ENCODE results near the gene UBE2Q2.
"Not testable (repeated sequence)": the region's sequence is repeated elsewhere in the genome, so short reads cannot be mapped to it uniquely, and the experiment has no call there.

UBE2Q2 gene

DNA sequence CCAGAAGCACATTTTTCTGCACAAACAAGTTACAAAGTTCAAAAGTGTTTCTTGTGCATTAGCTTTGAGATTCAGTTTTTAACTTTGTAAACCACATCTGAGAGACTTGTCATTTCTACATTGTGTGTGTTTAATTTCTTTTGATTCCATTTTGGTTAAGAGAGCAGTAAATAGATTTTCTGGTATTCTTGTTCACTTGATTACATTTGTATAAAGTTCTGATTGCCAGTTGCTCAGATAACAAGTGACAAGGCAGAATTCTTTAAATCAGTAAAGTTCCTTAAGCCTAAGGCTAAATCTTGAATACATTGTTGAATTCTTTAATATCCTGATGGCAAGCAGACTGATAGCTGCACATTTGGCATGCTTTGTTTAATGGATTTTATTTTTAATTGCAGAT, 57.3 kb downstream of the UBE2Q2 start:
- Histone ChIP-seq H3K4me2 (no peak overlapping the region), H3K9ac (no peak overlapping the region), H3K36me3 (ENCODE audit: insufficient read depth) (no peaks in the 10 kb centered on the region), H3K4me3 (IDR thresholded peaks at IDR 0.05; ENCODE audit: insufficient read depth, low read depth, low read length) (no peak overlapping the region), H3K27ac (no peak overlapping the region), H3K4me1 (ENCODE audit: low read depth, poor library complexity, severe bottlenecking) (peaks cover 7% of the 10 kb centered on the region), H4K20me1 (ENCODE audit: insufficient read depth) (no peaks in the 10 kb centered on the region), H3K79me2 (ENCODE audit: insufficient read depth, low read depth) (peaks cover 7% of the 10 kb centered on the region; the same call in 1 of the 2 replicates), H3K27me3 (ENCODE audit: insufficient read depth, low read depth) (no peaks in the 10 kb centered on the region), H2AFZ (ENCODE audit: low read depth) (no peak overlapping the region)
- TF ChIP-seq, protein P1, sequence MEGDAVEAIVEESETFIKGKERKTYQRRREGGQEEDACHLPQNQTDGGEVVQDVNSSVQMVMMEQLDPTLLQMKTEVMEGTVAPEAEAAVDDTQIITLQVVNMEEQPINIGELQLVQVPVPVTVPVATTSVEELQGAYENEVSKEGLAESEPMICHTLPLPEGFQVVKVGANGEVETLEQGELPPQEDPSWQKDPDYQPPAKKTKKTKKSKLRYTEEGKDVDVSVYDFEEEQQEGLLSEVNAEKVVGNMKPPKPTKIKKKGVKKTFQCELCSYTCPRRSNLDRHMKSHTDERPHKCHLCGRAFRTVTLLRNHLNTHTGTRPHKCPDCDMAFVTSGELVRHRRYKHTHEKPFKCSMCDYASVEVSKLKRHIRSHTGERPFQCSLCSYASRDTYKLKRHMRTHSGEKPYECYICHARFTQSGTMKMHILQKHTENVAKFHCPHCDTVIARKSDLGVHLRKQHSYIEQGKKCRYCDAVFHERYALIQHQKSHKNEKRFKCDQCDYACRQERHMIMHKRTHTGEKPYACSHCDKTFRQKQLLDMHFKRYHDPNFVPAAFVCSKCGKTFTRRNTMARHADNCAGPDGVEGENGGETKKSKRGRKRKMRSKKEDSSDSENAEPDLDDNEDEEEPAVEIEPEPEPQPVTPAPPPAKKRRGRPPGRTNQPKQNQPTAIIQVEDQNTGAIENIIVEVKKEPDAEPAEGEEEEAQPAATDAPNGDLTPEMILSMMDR (conservative IDR thresholded peaks at IDR 0.05; ENCODE audit: low read depth, low read length), result no peak

DNA sequence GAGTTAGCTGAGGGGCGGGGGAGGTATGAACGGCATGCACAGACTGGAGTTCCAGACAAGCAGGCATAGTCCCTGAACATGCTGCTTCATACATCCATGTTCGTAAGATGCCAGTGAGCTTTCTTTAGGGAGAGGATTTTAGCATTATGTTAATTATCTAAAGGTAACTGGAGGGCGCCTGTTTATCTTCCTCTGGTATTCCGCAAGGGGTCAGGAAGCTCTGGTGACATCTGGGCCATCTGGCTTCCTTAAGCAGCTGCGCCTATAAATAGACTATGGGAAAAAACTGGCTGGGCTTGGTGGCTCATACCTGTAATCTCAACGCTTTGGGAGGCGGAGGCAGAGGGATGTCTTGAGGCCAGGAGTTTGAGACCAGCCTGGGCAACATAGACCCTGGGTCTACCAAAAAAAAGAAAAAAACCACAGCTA, 58.9 kb downstream of the UBE2Q2 start:
- Histone ChIP-seq H2AFZ (ENCODE audit: low read depth) (no peak overlapping the region), H3K79me2 (ENCODE audit: insufficient read depth, low read depth) (peaks cover 14% of the 10 kb centered on the region; the same call in 1 of the 2 replicates), H3K4me1 (ENCODE audit: low read depth, poor library complexity, severe bottlenecking) (peaks cover 14% of the 10 kb centered on the region), H3K9ac (no peak overlapping the region), H3K4me3 (IDR thresholded peaks at IDR 0.05; ENCODE audit: insufficient read depth, low read depth, low read length) (no peak overlapping the region), H3K4me2 (no peak overlapping the region), H4K20me1 (ENCODE audit: insufficient read depth) (no peaks in the 10 kb centered on the region), H3K36me3 (ENCODE audit: insufficient read depth) (no peaks in the 10 kb centered on the region), H3K27me3 (ENCODE audit: insufficient read depth, low read depth) (no peaks in the 10 kb centered on the region), H3K27ac (no peak overlapping the region)
- TF ChIP-seq, protein P1 (conservative IDR thresholded peaks at IDR 0.05; ENCODE audit: low read depth, low read length), result no peak

DNA sequence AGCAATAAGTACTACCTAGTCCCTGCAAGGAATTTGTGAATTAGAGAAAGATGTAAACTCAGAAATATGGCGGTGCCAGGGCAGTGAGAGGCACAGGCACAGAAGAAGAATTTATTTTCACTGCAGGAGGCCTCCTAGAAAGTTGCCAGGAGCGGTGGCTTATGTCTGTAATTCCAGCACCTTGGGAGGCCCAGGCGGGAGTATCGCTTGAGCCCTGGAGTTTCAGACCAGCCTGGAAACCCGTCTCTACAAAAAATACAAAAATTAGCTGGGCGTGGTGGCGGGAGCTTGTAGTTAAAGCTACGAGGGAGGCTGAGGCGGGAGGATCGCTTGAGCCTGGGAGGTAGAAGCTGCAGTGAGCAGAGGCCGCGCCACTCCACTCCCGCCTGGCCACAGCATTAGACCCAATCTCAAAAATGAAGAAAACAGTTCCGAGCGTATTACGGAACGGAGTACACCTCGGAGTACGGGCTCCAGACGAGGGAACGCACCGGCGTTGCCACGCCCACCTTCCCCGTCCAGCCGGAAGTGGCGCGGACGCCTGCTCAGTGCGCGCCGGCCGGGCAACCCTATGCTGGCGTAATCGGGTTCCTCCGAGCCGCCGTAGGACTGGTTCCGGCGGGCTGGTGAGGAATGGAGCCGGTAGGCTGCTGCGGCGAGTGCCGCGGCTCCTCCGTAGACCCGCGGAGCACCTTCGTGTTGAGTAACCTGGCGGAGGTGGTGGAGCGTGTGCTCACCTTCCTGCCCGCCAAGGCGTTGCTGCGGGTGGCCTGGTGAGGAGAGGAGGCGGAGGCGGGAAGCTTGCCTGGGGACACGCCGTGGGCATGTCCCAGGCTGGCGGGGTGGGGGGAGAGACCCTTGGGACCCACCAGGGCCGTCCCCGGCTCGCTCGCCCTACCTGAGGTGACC, 60.3 kb downstream of the UBE2Q2 start, which contains the start of gene FBXO22:
FBXO22 (plus strand) TSS at position 548 of the 909 bp plus-strand sequence; CDS start at position 634, 86 bp downstream.
- Histone ChIP-seq H2AFZ (ENCODE audit: low read depth) (peak within 1 kb of the TSS; percentile 70), H3K4me2 (peak within 1 kb of the TSS; percentile 45), H4K20me1 (ENCODE audit: insufficient read depth) (no peaks in the 10 kb centered on the region), H3K79me2 (ENCODE audit: insufficient read depth, low read depth) (peaks cover 15% of the 10 kb centered on the region; the same call in 1 of the 2 replicates), H3K27ac (peak within 1 kb of the TSS; percentile 71), H3K9ac (peak within 1 kb of the TSS; percentile 67), H3K36me3 (ENCODE audit: insufficient read depth) (no peaks in the 10 kb centered on the region), H3K4me1 (ENCODE audit: low read depth, poor library complexity, severe bottlenecking) (peaks cover 14% of the 10 kb centered on the region), H3K4me3 (IDR thresholded peaks at IDR 0.05; ENCODE audit: insufficient read depth, low read depth, low read length) (no peak within 1 kb of the TSS), H3K27me3 (ENCODE audit: insufficient read depth, low read depth) (no peaks in the 10 kb centered on the region)
- TF ChIP-seq, protein P1 (conservative IDR thresholded peaks at IDR 0.05; ENCODE audit: low read depth, low read length), result no peak

DNA sequence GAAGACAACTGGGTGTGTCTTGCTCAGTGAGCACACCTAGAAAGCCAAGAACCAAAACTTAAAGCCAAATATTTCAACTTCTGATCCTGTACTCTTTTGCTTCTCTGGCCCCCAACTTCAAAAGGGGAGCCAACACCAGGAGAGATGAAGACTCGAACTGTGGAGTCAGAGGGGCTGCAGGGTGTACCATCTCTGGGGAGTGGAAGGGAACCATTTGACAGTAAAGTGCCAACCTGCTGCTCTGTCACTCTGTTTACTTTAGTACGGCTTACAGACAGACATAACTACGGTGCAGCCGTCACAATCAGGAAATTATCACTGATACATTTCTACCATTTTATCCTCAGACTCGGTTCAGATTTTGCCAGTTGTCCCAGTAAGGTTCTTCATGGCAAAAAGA, 62.0 kb downstream of the UBE2Q2 start:
- Histone ChIP-seq H3K4me2 (peak overlapping the region; percentile 45; the same call in 1 of the 2 replicates), H4K20me1 (ENCODE audit: insufficient read depth) (no peaks in the 10 kb centered on the region), H3K27ac (no peak overlapping the region), H3K9ac (no peak overlapping the region), H3K36me3 (ENCODE audit: insufficient read depth) (no peaks in the 10 kb centered on the region), H3K4me3 (IDR thresholded peaks at IDR 0.05; ENCODE audit: insufficient read depth, low read depth, low read length) (no peak overlapping the region), H3K4me1 (ENCODE audit: low read depth, poor library complexity, severe bottlenecking) (peaks cover 14% of the 10 kb centered on the region), H2AFZ (ENCODE audit: low read depth) (no peak overlapping the region), H3K79me2 (ENCODE audit: insufficient read depth, low read depth) (peaks cover 15% of the 10 kb centered on the region; the same call in 1 of the 2 replicates), H3K27me3 (ENCODE audit: insufficient read depth, low read depth) (no peaks in the 10 kb centered on the region)
- TF ChIP-seq, protein P1 (conservative IDR thresholded peaks at IDR 0.05; ENCODE audit: low read depth, low read length), result no peak

DNA sequence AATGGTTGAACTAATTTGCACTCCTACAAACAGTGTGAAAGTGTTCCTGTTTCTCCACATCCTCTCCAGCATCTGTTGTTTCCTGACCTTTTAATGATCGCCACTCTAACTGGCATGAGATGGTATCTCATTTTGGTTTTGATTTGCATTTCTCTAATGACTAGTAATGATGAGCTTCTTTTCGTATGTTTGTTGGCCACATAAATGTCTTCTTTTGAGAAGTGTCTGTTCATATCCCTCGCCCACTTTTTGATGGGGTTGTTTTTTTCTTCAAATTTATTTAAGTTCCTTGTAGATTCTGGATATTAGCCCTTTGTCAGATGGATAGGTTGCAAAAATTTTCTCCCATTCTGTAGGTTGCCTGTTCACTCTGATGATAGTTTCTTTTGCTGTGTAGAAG, 67.1 kb downstream of the UBE2Q2 start:
- not testable (repeated sequence) for H3K4me2 ChIP-seq; H3K27me3 ChIP-seq (ENCODE audit: insufficient read depth, low read depth); H2AFZ ChIP-seq (ENCODE audit: low read depth); H3K9ac ChIP-seq; H3K36me3 ChIP-seq (ENCODE audit: insufficient read depth); H3K4me3 ChIP-seq (IDR thresholded peaks at IDR 0.05; ENCODE audit: insufficient read depth, low read depth, low read length); H4K20me1 ChIP-seq (ENCODE audit: insufficient read depth); H3K27ac ChIP-seq; H3K4me1 ChIP-seq (ENCODE audit: low read depth, poor library complexity, severe bottlenecking)
- H3K79me2 ChIP-seq (ENCODE audit: insufficient read depth, low read depth), result peaks cover 36% of the 10 kb centered on the region; the same call in 1 of the 2 replicates
